GM15510 (cell line): ENCODE data around the gene PPP2CA.

Experiments
- POLR2A ChIP-seq: IDR thresholded peaks from 3 replicates; pipeline ENCODE4 v1.6.1; 2011; ENCODE audit warnings: borderline replicate concordance; ENCODE audit not compliant: insufficient read length; ENCODE audit errors: extremely low read depth

Gene PPP2CA

DNA sequence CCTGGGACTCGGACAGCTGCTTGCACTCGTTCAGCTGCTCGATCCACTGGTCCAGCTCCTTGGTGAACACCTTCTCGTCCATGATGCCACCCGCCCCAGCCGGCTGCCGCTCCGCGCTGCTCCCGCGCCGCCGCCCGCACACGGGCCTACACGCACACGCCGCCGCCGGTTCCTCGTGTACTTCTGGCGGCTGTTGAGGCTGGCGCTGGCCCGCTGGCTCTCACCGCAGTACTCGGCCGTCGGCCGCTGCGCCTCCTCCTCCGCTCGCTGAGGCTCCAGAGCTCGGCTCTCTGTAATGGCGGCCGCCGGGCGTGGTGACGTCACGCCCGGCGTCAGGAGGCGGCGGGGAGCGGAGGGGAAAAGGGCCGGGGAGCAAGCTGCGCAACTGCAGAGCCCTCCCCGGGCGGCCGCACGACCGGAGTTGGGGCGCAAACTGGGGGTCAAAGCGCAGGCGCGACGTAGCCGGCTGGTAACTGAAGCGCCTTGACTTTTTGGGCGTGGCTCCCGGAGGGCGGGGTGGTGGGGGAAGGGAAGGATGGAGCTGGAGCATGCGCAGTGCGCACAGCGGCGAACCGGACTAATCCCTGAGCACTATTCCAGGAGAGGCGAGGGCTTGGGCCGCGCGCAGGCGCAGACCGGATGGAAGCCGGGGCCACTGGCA is at the start of gene PPP2CA:
Gene PPP2CA (minus strand): TSS at position 294 of the 661 bp plus-strand sequence. CDS start 212 bp downstream, at position 82.
- TF ChIP-seq POLR2A: peak; percentile 63

DNA sequence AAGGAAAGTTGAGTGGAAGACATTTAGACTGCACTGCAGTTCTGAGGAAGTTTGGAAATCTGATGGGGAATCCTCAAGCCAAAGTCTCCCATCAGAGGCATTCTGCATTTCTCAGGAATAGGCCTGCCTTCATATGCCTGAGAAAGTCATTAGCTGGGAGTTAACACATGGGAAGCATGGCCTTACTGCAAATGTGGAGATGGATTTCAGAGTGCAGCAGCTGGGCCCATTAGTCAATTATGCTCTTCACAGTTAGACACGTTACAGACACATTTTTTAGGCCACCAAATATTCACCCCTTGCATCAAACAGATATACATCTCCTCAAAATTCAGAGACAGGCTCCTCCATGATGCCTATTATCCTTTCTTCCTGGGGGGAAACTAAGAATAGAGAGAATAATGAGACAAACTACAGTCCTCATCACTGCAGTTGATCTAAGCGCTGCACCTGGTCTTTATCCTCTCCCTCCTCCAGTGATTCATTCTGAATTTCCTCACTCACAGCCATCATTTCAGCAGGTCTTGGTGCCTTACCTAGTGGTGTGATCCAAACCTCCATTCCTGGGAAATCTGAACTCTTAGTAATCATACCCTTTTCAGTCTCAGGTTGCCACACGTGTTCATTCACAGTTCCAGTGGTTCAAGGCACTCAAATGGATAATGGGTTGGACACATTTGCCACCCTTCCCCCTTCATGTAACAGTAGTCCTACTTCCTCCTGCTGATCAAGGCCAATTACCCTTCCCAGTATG is 47.9 kb upstream of the PPP2CA start:
- TF ChIP-seq POLR2A: no peak

DNA sequence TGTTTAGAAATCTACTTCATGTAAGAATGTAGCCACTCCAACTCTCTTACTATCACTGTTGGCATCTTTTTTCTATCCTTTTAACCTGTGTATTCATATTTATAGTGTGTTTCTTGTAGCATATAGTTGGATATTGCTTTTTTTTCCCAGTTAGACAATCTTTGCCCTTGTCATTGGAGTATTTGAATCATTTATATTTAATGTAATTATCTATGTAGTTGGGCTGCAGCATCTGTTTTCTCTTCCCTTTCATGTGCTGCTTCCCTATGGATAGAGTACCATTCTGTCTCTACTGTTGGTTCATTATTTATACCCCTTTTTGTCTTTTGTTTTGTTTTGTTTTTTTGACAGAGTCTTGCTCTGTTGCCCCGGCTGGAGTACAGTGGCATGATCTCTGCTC is 45.2 kb upstream of the PPP2CA start:
- no peak for TF ChIP-seq POLR2A

DNA sequence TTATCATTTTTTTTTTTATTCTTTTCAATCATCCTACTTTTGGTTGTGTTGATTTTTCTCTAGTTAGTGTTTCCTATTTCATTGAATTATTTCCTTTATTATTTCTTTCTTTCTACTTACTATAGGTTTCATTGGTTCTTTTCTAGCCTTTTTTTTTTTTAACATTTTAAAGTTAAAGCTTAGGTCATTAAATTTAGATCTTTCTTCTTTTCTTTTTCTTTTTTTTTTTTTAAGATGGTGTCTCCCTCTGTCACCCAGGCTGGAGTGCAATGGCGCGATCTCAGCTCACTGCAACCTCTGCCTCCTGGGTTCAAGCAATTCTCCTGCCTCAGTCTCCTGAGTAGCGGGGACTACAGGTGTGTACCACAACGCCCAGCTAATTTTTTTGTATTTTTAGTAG is 43.0 kb upstream of the PPP2CA start:
- TF ChIP-seq POLR2A: no peak

DNA sequence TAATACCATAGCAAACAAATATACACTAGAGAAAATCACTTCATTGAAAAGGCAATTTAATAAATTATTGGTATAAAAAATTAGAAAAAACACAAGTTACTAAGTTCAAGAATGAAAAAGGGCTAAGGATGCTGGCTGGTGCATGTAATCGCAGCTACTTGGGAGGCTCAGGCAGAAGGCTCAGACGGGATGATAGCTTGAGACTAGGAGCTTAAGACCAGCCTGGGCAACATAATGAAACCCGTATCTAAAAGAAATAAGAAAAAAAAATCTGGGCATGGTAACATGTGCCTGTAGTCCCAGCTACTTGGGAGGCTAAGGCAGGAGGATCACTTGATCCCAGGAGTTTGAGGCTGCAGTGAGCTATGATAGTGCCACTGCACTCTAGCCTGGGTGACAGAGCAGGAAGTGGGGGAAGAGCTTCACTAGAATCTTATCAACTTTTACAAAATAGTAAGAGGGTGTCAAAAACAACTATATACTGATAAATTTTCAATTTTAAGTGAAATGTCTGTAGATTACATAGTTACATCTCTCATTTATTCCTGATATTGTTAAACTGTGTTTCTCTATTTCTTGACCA is 42.2 kb upstream of the PPP2CA start:
- TF ChIP-seq POLR2A: no peak

DNA sequence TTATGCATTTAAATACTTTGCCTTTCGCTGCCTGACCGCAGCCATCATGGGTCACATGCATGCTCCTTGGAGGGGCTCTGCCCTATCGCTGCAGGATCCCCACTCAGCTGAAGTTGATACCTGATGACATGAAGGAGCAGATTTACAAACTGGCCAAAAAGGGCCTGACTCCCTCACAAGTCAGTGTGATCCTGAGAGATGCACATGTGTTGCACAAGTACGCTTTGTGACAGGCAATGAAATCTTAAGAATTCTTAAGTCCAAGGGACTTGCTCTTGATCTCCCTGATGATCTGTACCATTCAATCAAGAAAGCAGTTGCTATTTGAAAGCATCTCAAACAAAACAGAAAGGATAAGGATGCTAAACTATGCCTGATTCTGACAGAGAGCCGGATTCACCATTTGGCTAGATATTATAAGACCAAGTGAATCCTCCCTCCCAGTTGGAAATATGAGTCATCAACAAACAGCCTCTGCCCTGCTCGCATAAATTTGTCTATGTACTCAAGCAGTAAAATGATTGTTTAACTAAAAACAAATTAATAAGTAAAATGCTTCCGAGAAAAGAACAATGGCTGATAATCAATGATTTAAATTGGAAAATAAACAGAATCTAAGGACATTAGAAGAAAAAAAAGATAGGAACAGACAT is 41.6 kb upstream of the PPP2CA start:
- no peak for TF ChIP-seq POLR2A

DNA sequence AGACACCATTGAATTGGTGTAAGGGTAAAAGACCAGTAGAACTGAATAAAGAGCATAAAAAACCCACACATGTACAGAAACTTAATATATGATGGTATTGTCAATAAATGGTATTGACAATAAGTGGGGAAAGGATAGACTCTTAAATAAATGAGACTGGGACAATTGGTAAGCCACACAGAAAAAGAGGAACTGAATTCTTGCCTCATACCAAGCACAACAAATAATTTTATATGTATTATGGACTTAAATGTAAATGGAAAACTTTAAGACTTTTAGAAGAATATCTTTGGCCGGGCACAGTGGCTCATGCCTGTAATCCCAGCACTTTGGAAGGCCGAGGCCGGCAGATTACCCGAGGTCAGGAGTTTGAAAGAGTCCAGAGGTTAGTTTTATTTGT is 37.9 kb upstream of the PPP2CA start:
- no peak for TF ChIP-seq POLR2A

DNA sequence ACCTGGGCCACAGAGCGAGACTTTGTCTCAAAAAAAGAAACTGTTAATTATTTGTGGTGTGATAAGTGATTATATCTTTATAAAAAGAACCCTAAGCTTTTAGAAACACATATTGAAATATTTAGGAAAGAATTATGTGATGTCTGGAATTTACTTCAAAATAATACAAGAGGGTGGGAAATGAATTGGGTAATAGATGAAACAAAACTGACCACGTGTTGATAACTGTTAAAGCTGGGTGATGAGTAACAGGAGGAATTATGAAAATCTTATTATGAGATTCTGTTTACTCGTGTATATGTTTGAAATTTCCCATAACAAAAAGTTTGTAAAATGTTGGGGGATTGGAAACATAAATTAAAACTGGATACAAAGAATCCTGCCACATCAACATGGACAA is 33.0 kb upstream of the PPP2CA start:
- TF ChIP-seq POLR2A: no peak

DNA sequence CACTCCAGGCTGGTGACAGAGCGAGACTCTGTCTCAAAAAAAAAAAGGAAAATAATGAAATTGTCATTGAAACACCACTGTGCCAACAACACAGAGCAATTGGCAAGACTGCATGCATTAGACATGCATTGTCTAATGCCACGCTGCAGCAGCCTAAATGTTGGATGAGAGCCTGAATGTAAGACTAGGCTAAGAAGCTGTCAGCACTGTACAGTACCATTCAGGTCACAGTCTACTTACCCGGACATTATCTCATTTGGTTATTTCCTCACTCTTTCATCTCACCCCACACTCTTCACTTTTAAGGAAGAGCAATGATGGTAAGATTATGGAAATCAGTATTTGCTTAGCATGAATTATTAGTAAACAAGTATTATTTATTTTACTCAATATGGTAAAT is 31.3 kb upstream of the PPP2CA start:
- TF ChIP-seq POLR2A: no peak

DNA sequence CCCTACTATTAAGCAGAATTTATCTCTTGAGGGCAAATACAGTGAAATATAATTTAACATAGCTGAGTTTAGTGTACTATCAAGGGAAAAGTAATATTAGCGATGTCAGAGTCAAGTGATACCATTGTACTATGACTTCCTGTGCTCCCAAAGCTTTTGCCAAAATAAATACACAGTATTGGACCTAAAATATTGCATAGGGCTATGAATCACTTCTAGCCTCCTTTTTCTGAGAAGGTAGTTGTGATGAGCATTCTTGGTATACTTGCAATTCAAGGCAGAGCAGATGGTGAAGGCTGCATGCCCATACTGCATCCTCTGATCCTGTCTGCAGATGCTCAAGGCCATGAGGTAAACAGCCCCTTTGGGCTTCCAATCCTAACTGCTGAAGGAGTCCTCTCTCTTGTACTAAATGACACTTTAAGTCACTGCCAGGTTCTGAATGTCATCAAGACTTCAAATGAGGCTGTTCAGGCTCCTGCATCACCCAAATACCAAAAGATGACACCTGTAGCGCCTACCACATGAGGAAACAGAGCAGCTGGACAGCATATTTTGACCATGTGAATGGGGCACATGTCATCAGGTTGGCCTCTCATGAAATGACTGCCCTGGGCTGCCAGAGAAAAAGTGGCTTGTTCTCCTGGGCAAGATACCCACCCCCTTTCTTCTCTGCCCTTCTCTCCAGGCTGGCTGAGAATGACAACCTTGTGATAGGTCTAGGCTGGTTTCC is 29.7 kb upstream of the PPP2CA start:
- no peak for TF ChIP-seq POLR2A

DNA sequence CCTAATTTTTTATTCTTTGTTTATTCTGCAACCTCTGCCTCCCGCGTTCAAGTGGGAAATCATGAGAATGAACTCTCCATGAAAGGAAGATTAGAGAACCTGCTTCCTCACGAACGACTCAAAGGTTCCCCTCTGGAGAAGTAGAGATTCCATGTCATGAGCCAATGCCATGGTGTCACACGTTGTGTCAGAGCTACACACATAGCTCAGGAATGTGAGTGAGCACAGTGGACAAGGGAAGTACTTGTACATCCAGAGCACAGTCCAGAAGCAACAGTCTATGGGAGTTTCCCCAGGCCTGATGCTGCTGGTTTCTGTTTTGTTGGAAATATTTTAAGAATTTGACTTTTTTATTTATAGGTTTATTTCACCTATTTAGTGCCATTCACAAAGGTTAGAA is 26.8 kb upstream of the PPP2CA start:
- no peak for TF ChIP-seq POLR2A

DNA sequence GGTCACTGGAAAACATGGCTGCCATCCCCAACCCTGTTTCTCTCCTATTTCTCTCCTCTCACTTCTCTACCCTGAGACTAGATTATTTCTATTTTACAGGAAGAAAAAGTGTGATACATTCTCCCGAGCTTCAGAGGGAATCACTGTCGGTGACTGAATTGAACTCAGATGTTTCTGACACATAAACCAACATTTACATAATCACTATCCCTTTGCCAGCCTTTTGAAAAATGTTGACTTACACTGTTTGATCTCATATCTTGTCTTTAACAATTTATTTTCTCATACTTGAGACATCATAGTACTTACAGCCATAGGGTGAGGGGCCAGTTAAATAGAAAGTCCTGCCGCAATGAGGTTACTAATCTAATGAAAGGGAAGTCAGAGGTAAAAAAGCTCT is 25.1 kb upstream of the PPP2CA start:
- TF ChIP-seq POLR2A: no peak

DNA sequence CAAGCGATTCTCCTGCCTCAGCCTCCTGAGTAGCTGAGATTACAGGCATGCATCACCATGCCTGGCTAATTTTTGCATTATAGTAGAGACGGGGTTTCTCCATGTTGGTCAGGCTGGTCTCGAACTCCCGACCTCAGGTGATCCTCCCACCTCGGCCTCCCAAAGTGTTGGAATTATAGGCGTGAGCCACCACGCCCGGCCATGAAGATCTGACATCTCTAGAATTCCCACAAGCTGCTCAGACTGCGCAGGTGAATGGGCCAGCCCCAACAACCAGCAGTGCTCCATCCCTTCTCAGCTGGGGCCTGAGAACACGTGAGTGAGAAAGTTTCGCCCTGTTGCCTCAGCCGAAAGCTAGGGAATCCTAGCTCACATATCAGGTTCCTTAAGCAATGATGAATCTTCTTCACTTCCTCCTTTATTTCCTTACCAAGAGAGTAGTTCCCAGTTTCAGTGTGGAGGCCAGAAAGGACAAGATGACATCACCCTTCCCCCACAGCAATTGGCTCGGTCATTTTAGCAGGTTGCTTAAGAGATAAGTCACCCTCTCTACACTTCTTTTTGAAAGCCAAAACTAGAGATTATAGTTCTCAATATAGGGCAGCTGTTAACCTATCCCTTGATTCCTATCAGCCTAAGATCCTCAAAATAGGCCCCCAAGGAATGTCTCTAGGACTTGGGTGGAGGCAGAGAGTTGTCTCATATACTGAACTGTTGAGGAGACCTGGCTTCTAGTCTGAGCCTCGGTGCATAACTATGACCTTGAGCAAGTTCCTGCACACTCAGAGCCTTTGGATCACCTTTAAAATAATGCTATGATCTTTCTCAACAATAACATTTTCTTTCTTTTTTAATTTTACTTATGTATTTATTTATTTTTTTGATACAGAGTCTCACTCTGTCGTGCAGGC is 23.9 kb upstream of the PPP2CA start:
- no peak for TF ChIP-seq POLR2A

DNA sequence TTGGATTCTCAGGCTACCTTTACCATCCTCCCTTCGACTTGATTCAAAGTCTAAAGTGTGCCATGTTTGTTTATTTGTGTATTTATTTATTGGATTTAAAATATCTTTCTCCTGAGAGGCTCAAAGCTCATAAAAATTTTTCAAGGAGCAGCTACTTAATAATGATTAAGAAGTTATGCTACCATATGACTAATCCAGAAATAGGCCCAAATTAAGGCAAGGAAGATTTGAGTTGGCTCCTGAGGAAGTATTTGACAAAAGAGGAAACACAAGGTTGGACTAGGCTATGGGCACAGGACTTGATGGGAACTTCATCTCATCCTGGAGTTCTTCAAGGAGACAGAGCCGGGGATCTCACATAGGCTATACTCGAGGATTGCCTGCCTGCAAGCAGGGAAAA is 22.4 kb upstream of the PPP2CA start:
- TF ChIP-seq POLR2A: no peak
